ENCODE results near the gene CPEB3. TPM values are rescaled to one million over a fixed set of nuclear protein-coding genes. Genes with fewer than 3 reads are reported as not detected.

CPEB3 gene
- total RNA-seq, 5 donors from 2014 or later (not counting 1 experiment from before 2014, with no cell fraction given) = 2.7 to 4.1 (median 3.1) TPM

DNA sequence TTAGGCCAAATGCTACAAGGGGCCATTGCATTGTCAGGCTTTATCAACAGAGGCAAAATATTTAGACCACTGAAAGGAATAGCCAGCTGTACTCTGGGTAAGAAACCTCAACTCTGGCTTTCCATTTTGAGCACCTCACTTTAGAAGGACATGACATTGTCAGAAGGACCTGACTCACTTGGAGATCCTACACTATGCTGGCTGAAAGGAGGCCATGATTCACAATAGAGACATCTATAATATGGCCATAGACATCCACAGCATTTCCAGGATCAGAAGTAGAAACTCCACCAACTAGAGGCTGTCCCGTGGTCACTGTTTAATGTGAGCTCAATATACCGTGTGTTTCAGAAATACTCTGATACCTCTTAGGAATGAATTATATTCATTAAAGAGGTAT is 226.4 kb downstream of the CPEB3 start:
- no peak overlapping the region for H3K4me3 Mint-ChIP-seq

DNA sequence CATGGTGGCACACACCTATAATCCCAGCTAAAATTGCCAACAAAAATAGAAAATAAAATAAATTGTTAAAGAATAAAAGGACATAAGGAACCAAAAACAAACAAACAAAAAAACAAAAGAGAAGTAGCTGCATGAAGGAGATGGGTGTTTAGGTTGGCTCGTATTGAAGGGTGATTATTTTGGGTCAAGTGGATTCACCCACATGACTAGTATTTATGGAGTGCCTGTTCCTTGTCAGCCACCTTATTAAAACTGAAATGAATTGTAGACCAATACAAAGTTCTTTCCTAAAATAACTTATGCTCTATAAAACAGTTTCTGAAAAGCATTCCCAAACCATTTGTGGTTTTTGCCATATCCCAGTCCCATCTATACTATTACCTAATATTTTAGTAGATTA is 228.6 kb downstream of the CPEB3 start:
- H3K4me1 Mint-ChIP-seq = no peaks in the 10 kb centered on the region
- no peak for DNase-seq
- no peaks in the 10 kb centered on the region for H3K27me3 ChIP-seq (replicated peaks in 1 of 2; ENCODE audit: control insufficient read depth in 2 of 2, extremely low read depth in 1 of 2, insufficient read depth in 2 of 2, low read length in 1 of 2)
- no peaks in the 10 kb centered on the region for H3K27me3 Mint-ChIP-seq
- H3K4me3 Mint-ChIP-seq = no peak overlapping the region
- no peaks in the 10 kb centered on the region for H3K4me1 ChIP-seq (ENCODE audit: control insufficient read depth in 1 of 2, extremely low read depth in 1 of 2, insufficient read depth in 2 of 2, low read length in 2 of 2)
- H3K9me3 Mint-ChIP-seq = no peaks in the 10 kb centered on the region
- POLR2A ChIA-PET = no interaction called here
- no peak overlapping the region for H3K27ac ChIP-seq (ENCODE audit: low read length)
- no peak for ATAC-seq (replicated peaks in 1 of 4)
- no peaks in the 10 kb centered on the region for H3K9me3 ChIP-seq
- CTCF ChIA-PET = interaction anchor here in 1 of 2 donors (0.6 kb wide), 2 partner anchors 8 to 560 kb away, joined by 3 read pairs; no protein-coding TSS in a partner anchor
- peaks cover 3% of the 10 kb centered on the region for H3K36me3 Mint-ChIP-seq
- H3K36me3 ChIP-seq (ENCODE audit: control insufficient read depth in 2 of 2, extremely low read depth in 1 of 2, insufficient read depth in 1 of 2, low read length in 1 of 2) = no peaks in the 10 kb centered on the region
- no CpG with 5 or more reads among the region's 1 CpG for WGBS (ENCODE audit: insufficient coverage)
- no peak overlapping the region for H3K4me3 ChIP-seq (ENCODE audit: control insufficient read depth in 1 of 2, extremely low read depth in 1 of 2, low read length in 1 of 2)
- H3K27ac Mint-ChIP-seq = no peak overlapping the region

More for the DNA sequence above, 226.4 kb downstream of the CPEB3 start:
- no peak for DNase-seq
- no peak overlapping the region for H3K27ac ChIP-seq (ENCODE audit: low read length)
- H3K36me3 ChIP-seq (ENCODE audit: control insufficient read depth in 2 of 2, extremely low read depth in 1 of 2, insufficient read depth in 1 of 2, low read length in 1 of 2) = no peaks in the 10 kb centered on the region
- Mint-ChIP-seq H3K9me3 (no peaks in the 10 kb centered on the region), H3K36me3 (peaks cover under 1% of the 10 kb centered on the region), H3K4me1 (no peaks in the 10 kb centered on the region), H3K27ac (no peak overlapping the region), H3K27me3 (no peaks in the 10 kb centered on the region)
- no peaks in the 10 kb centered on the region for H3K9me3 ChIP-seq
- no CpG with 5 or more reads among the region's 2 CpGs for WGBS (ENCODE audit: insufficient coverage)
- H3K27me3 ChIP-seq (replicated peaks in 1 of 2; ENCODE audit: control insufficient read depth in 2 of 2, extremely low read depth in 1 of 2, insufficient read depth in 2 of 2, low read length in 1 of 2) = no peaks in the 10 kb centered on the region
- H3K4me3 ChIP-seq (ENCODE audit: control insufficient read depth in 1 of 2, extremely low read depth in 1 of 2, low read length in 1 of 2) = no peak overlapping the region
- H3K4me1 ChIP-seq (ENCODE audit: control insufficient read depth in 1 of 2, extremely low read depth in 1 of 2, insufficient read depth in 2 of 2, low read length in 2 of 2) = no peaks in the 10 kb centered on the region
- peak in 1 of 4 experiments; percentile 34 for ATAC-seq (replicated peaks in 1 of 4)
- CTCF ChIA-PET = no interaction called here
- POLR2A ChIA-PET = no interaction called here

GRCh38 chr10:92054807-92055206 is 236.1 kb downstream of the CPEB3 start:
- no peak for DNase-seq
- no peak overlapping the region for H3K4me3 Mint-ChIP-seq
- Histone ChIP-seq H3K4me1 (ENCODE audit: control insufficient read depth in 1 of 2, extremely low read depth in 1 of 2, insufficient read depth in 2 of 2, low read length in 2 of 2) (no peaks in the 10 kb centered on the region), H3K27me3 (replicated peaks in 1 of 2; ENCODE audit: control insufficient read depth in 2 of 2, extremely low read depth in 1 of 2, insufficient read depth in 2 of 2, low read length in 1 of 2) (no peaks in the 10 kb centered on the region), H3K27ac (ENCODE audit: low read length) (no peak overlapping the region), H3K9me3 (no peaks in the 10 kb centered on the region), H3K36me3 (ENCODE audit: control insufficient read depth in 2 of 2, extremely low read depth in 1 of 2, insufficient read depth in 1 of 2, low read length in 1 of 2) (no peaks in the 10 kb centered on the region), H3K4me3 (ENCODE audit: control insufficient read depth in 1 of 2, extremely low read depth in 1 of 2, low read length in 1 of 2) (no peak overlapping the region)
- POLR2A ChIA-PET = no interaction called here
- no peak overlapping the region for H3K27ac Mint-ChIP-seq
- no peaks in the 10 kb centered on the region for H3K9me3 Mint-ChIP-seq
- CTCF ChIA-PET = no interaction called here
- H3K4me1 Mint-ChIP-seq = peaks cover 0 to 9% (median 3%) of the 10 kb centered on the region in 3 donors
- peaks cover 25% of the 10 kb centered on the region for H3K36me3 Mint-ChIP-seq
- no peak for ATAC-seq (replicated peaks in 1 of 4)
- H3K27me3 Mint-ChIP-seq = no peaks in the 10 kb centered on the region

DNA sequence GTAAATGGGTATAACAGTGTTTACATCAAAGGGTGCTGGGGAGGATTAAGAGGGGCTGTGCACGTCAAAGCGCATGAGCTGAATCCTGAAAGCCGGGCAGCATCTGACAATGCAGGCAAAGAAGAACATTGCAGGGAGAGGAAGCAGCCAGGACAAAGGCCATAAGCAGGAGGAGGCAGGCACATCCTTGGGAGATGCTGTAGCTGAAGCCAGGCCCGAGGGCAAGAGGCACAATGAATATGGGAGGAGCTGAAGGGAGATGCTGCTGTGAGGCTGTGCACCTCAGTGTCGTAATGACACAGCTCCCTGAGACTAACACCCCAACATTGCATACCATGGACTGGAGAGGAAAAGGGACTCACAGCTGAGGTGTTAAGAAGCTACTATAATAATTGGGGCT is 238.1 kb downstream of the CPEB3 start:
- no peaks in the 10 kb centered on the region for H3K36me3 ChIP-seq (ENCODE audit: control insufficient read depth in 2 of 2, extremely low read depth in 1 of 2, insufficient read depth in 1 of 2, low read length in 1 of 2)
- H3K27me3 Mint-ChIP-seq = no peaks in the 10 kb centered on the region
- no peak overlapping the region for H3K27ac Mint-ChIP-seq
- no peak overlapping the region for H3K27ac ChIP-seq (ENCODE audit: low read length)
- peaks cover 22% of the 10 kb centered on the region for H3K36me3 Mint-ChIP-seq
- H3K9me3 ChIP-seq = no peaks in the 10 kb centered on the region
- ATAC-seq (replicated peaks in 1 of 4) (no peak), DNase-seq (no peak)
- peaks cover 0 to 5% of the 10 kb centered on the region in 2 experiments for H3K4me1 ChIP-seq (ENCODE audit: control insufficient read depth in 1 of 2, extremely low read depth in 1 of 2, insufficient read depth in 2 of 2, low read length in 2 of 2)
- 100% methylated on average over 3 of the region's 5 CpGs for WGBS (ENCODE audit: insufficient coverage)
- H3K4me3 Mint-ChIP-seq = no peak overlapping the region
- CTCF ChIA-PET = no interaction called here
- no peaks in the 10 kb centered on the region for H3K27me3 ChIP-seq (replicated peaks in 1 of 2; ENCODE audit: control insufficient read depth in 2 of 2, extremely low read depth in 1 of 2, insufficient read depth in 2 of 2, low read length in 1 of 2)
- POLR2A ChIA-PET = interaction anchor here in 1 of 2 donors (0.6 kb wide), 1 partner anchor 12 kb away, joined by 12 read pairs; no protein-coding TSS in a partner anchor
- no peak overlapping the region for H3K4me3 ChIP-seq (ENCODE audit: control insufficient read depth in 1 of 2, extremely low read depth in 1 of 2, low read length in 1 of 2)
- H3K4me1 Mint-ChIP-seq = peaks cover 8 to 19% (median 12%) of the 10 kb centered on the region in 3 donors
- H3K9me3 Mint-ChIP-seq = no peaks in the 10 kb centered on the region

GRCh38 chr10:92052088-92052487 is 238.8 kb downstream of the CPEB3 start:
- H3K27me3 Mint-ChIP-seq = no peaks in the 10 kb centered on the region
- CTCF ChIA-PET = interaction anchor here in 1 of 2 donors (0.6 kb wide), 1 partner anchor 825 kb away, joined by 3 read pairs; no protein-coding TSS in a partner anchor
- 98% methylated on average over 9 of the region's 18 CpGs for WGBS (ENCODE audit: insufficient coverage)
- H3K4me1 ChIP-seq (ENCODE audit: control insufficient read depth in 1 of 2, extremely low read depth in 1 of 2, insufficient read depth in 2 of 2, low read length in 2 of 2) = peaks cover 0 to 6% of the 10 kb centered on the region in 2 experiments
- H3K9me3 Mint-ChIP-seq = no peaks in the 10 kb centered on the region
- no peak overlapping the region for H3K4me3 ChIP-seq (ENCODE audit: control insufficient read depth in 1 of 2, extremely low read depth in 1 of 2, low read length in 1 of 2)
- no peaks in the 10 kb centered on the region for H3K36me3 ChIP-seq (ENCODE audit: control insufficient read depth in 2 of 2, extremely low read depth in 1 of 2, insufficient read depth in 1 of 2, low read length in 1 of 2)
- peaks cover 13 to 23% (median 14%) of the 10 kb centered on the region in 3 donors for H3K4me1 Mint-ChIP-seq
- no peaks in the 10 kb centered on the region for H3K9me3 ChIP-seq
- DNase-seq (no peak), ATAC-seq (replicated peaks in 1 of 4) (no peak)
- peaks cover 22% of the 10 kb centered on the region for H3K36me3 Mint-ChIP-seq
- no peak overlapping the region for H3K27ac Mint-ChIP-seq
- POLR2A ChIA-PET = interaction anchor here (0.5 to 0.6 kb wide), 2 partner anchors 12 to 56 kb away, joined by 3 to 12 read pairs; no protein-coding TSS in a partner anchor
- no peak overlapping the region for H3K27ac ChIP-seq (ENCODE audit: low read length)
- no peaks in the 10 kb centered on the region for H3K27me3 ChIP-seq (replicated peaks in 1 of 2; ENCODE audit: control insufficient read depth in 2 of 2, extremely low read depth in 1 of 2, insufficient read depth in 2 of 2, low read length in 1 of 2)
- H3K4me3 Mint-ChIP-seq = no peak overlapping the region

GRCh38 chr10:92047215-92047614 is 243.7 kb downstream of the CPEB3 start:
- DNase-seq (no peak), ATAC-seq (replicated peaks in 1 of 4) (no peak)
- H3K36me3 ChIP-seq (ENCODE audit: control insufficient read depth in 2 of 2, extremely low read depth in 1 of 2, insufficient read depth in 1 of 2, low read length in 1 of 2) = no peaks in the 10 kb centered on the region
- Mint-ChIP-seq H3K27ac (no peak overlapping the region), H3K9me3 (no peaks in the 10 kb centered on the region), H3K36me3 (peaks cover 5% of the 10 kb centered on the region), H3K4me3 (no peak overlapping the region), H3K4me1 (peaks cover 13 to 19% (median 14%) of the 10 kb centered on the region in 3 donors), H3K27me3 (no peaks in the 10 kb centered on the region)
- H3K4me3 ChIP-seq (ENCODE audit: control insufficient read depth in 1 of 2, extremely low read depth in 1 of 2, low read length in 1 of 2) = no peak overlapping the region
- H3K4me1 ChIP-seq (ENCODE audit: control insufficient read depth in 1 of 2, extremely low read depth in 1 of 2, insufficient read depth in 2 of 2, low read length in 2 of 2) = peaks cover 0 to 6% of the 10 kb centered on the region in 2 experiments
- no peak overlapping the region for H3K27ac ChIP-seq (ENCODE audit: low read length)
- H3K27me3 ChIP-seq (replicated peaks in 1 of 2; ENCODE audit: control insufficient read depth in 2 of 2, extremely low read depth in 1 of 2, insufficient read depth in 2 of 2, low read length in 1 of 2) = no peaks in the 10 kb centered on the region
- ChIA-PET CTCF (interaction anchor here in 1 of 2 donors (0.6 kb wide), 1 partner anchor 115 kb away, joined by 4 read pairs; no protein-coding TSS in a partner anchor), POLR2A (no interaction called here)
- no peaks in the 10 kb centered on the region for H3K9me3 ChIP-seq

DNA sequence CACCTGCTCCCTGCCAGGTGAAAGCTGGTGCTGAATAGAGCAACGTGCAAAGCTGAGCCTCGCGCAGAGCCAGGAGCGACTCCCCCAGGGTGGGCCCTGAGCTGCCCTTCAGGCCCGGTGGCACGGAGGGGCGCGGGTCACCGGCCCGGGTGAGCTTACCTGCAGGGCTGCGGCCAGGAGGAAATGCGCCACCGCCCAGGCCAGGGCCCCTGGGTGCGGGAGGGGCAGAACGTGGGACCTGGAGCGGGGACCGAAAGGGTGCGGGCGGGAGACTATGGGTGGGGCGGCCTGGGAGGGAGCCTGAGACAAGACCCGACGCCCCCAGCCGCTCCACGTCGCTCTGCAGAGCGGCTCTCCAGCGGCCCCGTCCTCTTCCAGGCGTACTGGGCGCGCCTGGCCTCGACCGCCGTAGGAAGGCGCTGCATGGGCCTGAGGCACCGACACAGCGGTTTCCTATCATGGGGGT is 245.2 kb downstream of the CPEB3 start:
- no peak overlapping the region for H3K4me3 ChIP-seq (ENCODE audit: control insufficient read depth in 1 of 2, extremely low read depth in 1 of 2, low read length in 1 of 2)
- no peaks in the 10 kb centered on the region for H3K27me3 ChIP-seq (replicated peaks in 1 of 2; ENCODE audit: control insufficient read depth in 2 of 2, extremely low read depth in 1 of 2, insufficient read depth in 2 of 2, low read length in 1 of 2)
- no peaks in the 10 kb centered on the region for H3K27me3 Mint-ChIP-seq
- peaks cover 13 to 19% (median 14%) of the 10 kb centered on the region in 3 donors for H3K4me1 Mint-ChIP-seq
- H3K27ac ChIP-seq (ENCODE audit: low read length) = no peak overlapping the region
- ATAC-seq (replicated peaks in 1 of 4) (no peak), DNase-seq (no peak)
- no peak overlapping the region for H3K27ac Mint-ChIP-seq
- 90% methylated on average over 34 of the region's 37 CpGs for WGBS (ENCODE audit: insufficient coverage)
- H3K9me3 ChIP-seq = no peaks in the 10 kb centered on the region
- H3K4me3 Mint-ChIP-seq = no peak overlapping the region
- no peaks in the 10 kb centered on the region for H3K36me3 Mint-ChIP-seq
- ChIA-PET POLR2A (no interaction called here), CTCF (no interaction called here)
- no peaks in the 10 kb centered on the region for H3K36me3 ChIP-seq (ENCODE audit: control insufficient read depth in 2 of 2, extremely low read depth in 1 of 2, insufficient read depth in 1 of 2, low read length in 1 of 2)
- peaks cover 0 to 6% of the 10 kb centered on the region in 2 experiments for H3K4me1 ChIP-seq (ENCODE audit: control insufficient read depth in 1 of 2, extremely low read depth in 1 of 2, insufficient read depth in 2 of 2, low read length in 2 of 2)
- no peaks in the 10 kb centered on the region for H3K9me3 Mint-ChIP-seq
